Testis (tissue), 2 donors: ENCODE measurements around the gene WDR91.

Experiments
- POLR2A ChIP-seq: fragments of 450-650 bp; IDR thresholded peaks from one replicate; pipeline ENCODE4 v1.6.1; 2017; ENCODE audit warnings: antibody characterized with exemption, mild to moderate bottlenecking, moderate library complexity
- TF ChIP-seq, protein P1 (sequence below), 3 experiments: fragments of 450-650 bp in 2 of 3; fragments of 200-600 bp in 1 of 3; sonication (generic) in 1 of 3; IDR thresholded peaks; one replicate each; pipeline ENCODE4 v1.5.1; 2016 to 2019; ENCODE audit warnings: antibody characterized with exemption in 3 of 3, mild to moderate bottlenecking in 2 of 3, moderate library complexity in 1 of 3

DNA sequence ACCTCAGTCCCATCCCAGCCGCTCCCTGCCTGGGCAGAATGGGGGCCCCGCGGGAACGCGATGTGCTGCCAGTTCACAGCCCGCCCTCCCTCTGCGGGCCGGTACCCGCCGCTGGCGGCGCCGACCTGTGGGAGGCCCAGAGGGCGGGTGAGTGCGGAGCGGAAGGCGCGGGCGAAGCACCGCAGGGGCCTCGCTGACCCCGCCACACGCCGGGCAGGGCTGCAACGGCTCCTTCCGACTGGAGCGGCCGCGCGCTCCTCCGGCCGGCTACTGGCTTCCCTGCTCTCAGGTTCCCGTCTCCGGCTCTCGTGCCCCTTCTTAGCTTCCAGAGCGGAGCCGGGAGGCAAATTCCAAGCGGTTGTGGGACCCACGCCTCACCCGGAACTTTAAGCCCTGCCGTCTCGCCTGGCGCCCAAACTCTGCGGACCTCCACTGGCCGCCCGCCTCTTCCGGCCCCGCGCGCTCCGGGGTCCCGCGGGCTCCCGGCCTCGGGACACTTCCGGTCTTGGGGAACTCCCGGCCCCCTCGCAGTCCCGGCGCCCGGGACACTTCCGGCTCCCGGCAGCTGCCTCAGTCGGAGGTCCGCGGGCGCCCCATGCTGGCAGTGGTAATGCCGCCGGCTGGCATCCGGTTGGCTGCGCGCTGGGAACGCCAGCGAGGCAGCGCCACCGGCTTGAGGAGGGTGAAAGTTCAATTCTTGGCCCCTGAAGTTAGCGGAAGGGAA lies 40.9 kb downstream of the WDR91 start, which contains the start of gene CYREN:
- TF ChIP-seq POLR2A = peak; percentile 19
- TF ChIP-seq, protein P1, sequence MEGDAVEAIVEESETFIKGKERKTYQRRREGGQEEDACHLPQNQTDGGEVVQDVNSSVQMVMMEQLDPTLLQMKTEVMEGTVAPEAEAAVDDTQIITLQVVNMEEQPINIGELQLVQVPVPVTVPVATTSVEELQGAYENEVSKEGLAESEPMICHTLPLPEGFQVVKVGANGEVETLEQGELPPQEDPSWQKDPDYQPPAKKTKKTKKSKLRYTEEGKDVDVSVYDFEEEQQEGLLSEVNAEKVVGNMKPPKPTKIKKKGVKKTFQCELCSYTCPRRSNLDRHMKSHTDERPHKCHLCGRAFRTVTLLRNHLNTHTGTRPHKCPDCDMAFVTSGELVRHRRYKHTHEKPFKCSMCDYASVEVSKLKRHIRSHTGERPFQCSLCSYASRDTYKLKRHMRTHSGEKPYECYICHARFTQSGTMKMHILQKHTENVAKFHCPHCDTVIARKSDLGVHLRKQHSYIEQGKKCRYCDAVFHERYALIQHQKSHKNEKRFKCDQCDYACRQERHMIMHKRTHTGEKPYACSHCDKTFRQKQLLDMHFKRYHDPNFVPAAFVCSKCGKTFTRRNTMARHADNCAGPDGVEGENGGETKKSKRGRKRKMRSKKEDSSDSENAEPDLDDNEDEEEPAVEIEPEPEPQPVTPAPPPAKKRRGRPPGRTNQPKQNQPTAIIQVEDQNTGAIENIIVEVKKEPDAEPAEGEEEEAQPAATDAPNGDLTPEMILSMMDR (IDR thresholded peaks at IDR 0.05) = peak; percentile 62 to 67 (median 64)
